ENCODE data around the gene TUBB2A.
"Not testable (repeated sequence)": the region's sequence is repeated elsewhere in the genome, so short reads cannot be mapped to it uniquely, and the experiment has no call there.

The TUBB2A gene

GRCh38 chr6:3181105-3181504, 23.8 kb upstream of the TUBB2A start:
- Histone ChIP-seq H3K9me3 (ENCODE audit: insufficient read depth, low read length) (no peaks in the 10 kb centered on the region; the same call in 1 of the 2 replicates), H3K27me3 (ENCODE audit: insufficient read depth, insufficient read length) (no peaks in the 10 kb centered on the region), H3K4me1 (ENCODE audit: insufficient read depth, insufficient read length) (peaks cover 4% of the 10 kb centered on the region), H3K4me3 (ENCODE audit: insufficient read length, low read depth) (no peak overlapping the region), H3K36me3 (ENCODE audit: insufficient read depth, insufficient read length, low read length) (no peaks in the 10 kb centered on the region), H3K9ac (ENCODE audit: insufficient read length, low read depth) (no peak overlapping the region)
- DNase-seq (ENCODE audit: low read depth, low spot score) = no peak
- no peak for TF ChIP-seq ZNF274 (IDR thresholded peaks at IDR 0.05; ENCODE audit: low read depth, low read length)
- TF ChIP-seq SUZ12 (IDR thresholded peaks at IDR 0.05; ENCODE audit: extremely low read depth, insufficient read depth, insufficient read length) = no peak
- TF ChIP-seq YY1 (IDR thresholded peaks at IDR 0.05; ENCODE audit: insufficient read depth, insufficient read length) = no peak

GRCh38 chr6:3179945-3180344, 22.6 kb upstream of the TUBB2A start:
- H3K4me3 ChIP-seq (ENCODE audit: insufficient read length, low read depth) = peak overlapping the region; percentile 28
- not testable (repeated sequence) for H3K4me1 ChIP-seq (ENCODE audit: insufficient read depth, insufficient read length)

DNA sequence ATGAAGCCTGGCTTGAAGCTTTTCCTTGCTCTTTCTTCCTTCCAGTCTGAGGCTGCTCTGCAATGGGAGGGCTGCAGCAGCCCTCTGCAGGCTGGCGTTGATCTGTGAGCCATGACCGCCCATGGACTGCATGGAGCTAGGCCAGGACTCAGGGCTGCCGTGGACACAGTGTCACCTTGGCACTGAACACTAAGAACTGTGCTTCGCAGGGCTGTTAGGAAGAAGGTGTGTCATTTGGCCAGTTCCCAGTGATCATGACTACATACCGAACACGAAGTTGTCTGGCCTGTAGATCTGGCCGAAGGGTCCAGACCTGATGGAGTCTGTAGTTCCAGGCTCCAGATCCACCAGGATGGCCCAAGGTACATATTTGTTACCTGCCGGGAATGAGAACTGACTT, 21.3 kb upstream of the TUBB2A start:
- DNase-seq (ENCODE audit: low read depth, low spot score); H3K4me3 ChIP-seq (ENCODE audit: insufficient read length, low read depth); H3K4me1 ChIP-seq (ENCODE audit: insufficient read depth, insufficient read length); H3K27me3 ChIP-seq (ENCODE audit: insufficient read depth, insufficient read length); H3K36me3 ChIP-seq (ENCODE audit: insufficient read depth, insufficient read length, low read length); H3K9ac ChIP-seq (ENCODE audit: insufficient read length, low read depth): not testable (repeated sequence)
- peaks cover 14% of the 10 kb centered on the region for H3K9me3 ChIP-seq (ENCODE audit: insufficient read depth, low read length)

More at GRCh38 chr6:3179945-3180344, 22.6 kb upstream of the TUBB2A start:
- not testable (repeated sequence) for DNase-seq (ENCODE audit: low read depth, low spot score); H3K36me3 ChIP-seq (ENCODE audit: insufficient read depth, insufficient read length, low read length); H3K27me3 ChIP-seq (ENCODE audit: insufficient read depth, insufficient read length); H3K9me3 ChIP-seq (ENCODE audit: insufficient read depth, low read length)
- H3K9ac ChIP-seq (ENCODE audit: insufficient read length, low read depth) = peak overlapping the region; percentile 50

GRCh38 chr6:3176562-3177355, 19.4 kb upstream of the TUBB2A start:
- Histone ChIP-seq H3K27me3 (ENCODE audit: insufficient read depth, insufficient read length) (no peaks in the 10 kb centered on the region), H3K4me1 (ENCODE audit: insufficient read depth, insufficient read length) (peaks cover 8% of the 10 kb centered on the region), H3K36me3 (ENCODE audit: insufficient read depth, insufficient read length, low read length) (no peaks in the 10 kb centered on the region), H3K9me3 (ENCODE audit: insufficient read depth, low read length) (peaks cover 17% of the 10 kb centered on the region), H3K9ac (ENCODE audit: insufficient read length, low read depth) (no peak overlapping the region), H3K4me3 (ENCODE audit: insufficient read length, low read depth) (no peak overlapping the region)
- no peak for DNase-seq (ENCODE audit: low read depth, low spot score)
- TF ChIP-seq ZNF274 (IDR thresholded peaks at IDR 0.05; ENCODE audit: low read depth, low read length) = no peak

- Histone ChIP-seq H3K4me1 (ENCODE audit: insufficient read depth, insufficient read length) (peaks cover 8% of the 10 kb centered on the region), H3K9ac (ENCODE audit: insufficient read length, low read depth) (peak overlapping the region; percentile 32), H3K9me3 (ENCODE audit: insufficient read depth, low read length) (peaks cover 26% of the 10 kb centered on the region), H3K27me3 (ENCODE audit: insufficient read depth, insufficient read length) (no peaks in the 10 kb centered on the region), H3K36me3 (ENCODE audit: insufficient read depth, insufficient read length, low read length) (no peaks in the 10 kb centered on the region), H3K4me3 (ENCODE audit: insufficient read length, low read depth) (no peak overlapping the region)
- no peak for DNase-seq (ENCODE audit: low read depth, low spot score)
- TF ChIP-seq SUZ12 (IDR thresholded peaks at IDR 0.05; ENCODE audit: extremely low read depth, insufficient read depth, insufficient read length) (no peak), YY1 (IDR thresholded peaks at IDR 0.05; ENCODE audit: insufficient read depth, insufficient read length) (no peak), ZNF274 (IDR thresholded peaks at IDR 0.05; ENCODE audit: low read depth, low read length) (no peak)
These were observed 18.5 kb upstream of the TUBB2A start for GRCh38 chr6:3175715-3176402.

DNA sequence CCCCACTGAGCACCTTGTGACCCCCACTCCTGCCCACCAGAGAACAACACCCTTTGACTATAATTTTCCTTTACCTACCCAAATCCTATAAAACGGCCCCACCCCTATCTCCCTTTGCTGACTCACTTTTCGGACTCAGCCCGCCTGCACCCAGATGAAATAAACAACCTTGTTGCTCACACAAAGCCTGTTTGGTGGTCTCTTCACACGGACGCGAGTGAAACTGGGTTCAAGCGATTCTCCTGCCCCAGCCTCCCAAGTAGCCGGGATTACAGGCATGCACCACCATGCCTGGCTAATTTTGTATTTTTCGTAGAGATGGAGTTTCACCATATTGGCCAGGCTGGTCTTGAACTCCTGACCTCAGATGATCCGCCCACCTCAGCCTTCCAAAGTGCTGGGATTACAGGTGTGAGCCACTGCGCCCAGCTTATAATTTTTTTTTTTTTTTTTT, 16.3 kb upstream of the TUBB2A start:
- not testable (repeated sequence) for H3K36me3 ChIP-seq (ENCODE audit: insufficient read depth, insufficient read length, low read length); H3K27me3 ChIP-seq (ENCODE audit: insufficient read depth, insufficient read length); DNase-seq (ENCODE audit: low read depth, low spot score); H3K4me3 ChIP-seq (ENCODE audit: insufficient read length, low read depth); H3K4me1 ChIP-seq (ENCODE audit: insufficient read depth, insufficient read length); H3K9ac ChIP-seq (ENCODE audit: insufficient read length, low read depth)
- H3K9me3 ChIP-seq (ENCODE audit: insufficient read depth, low read length) = peaks cover 36% of the 10 kb centered on the region

DNA sequence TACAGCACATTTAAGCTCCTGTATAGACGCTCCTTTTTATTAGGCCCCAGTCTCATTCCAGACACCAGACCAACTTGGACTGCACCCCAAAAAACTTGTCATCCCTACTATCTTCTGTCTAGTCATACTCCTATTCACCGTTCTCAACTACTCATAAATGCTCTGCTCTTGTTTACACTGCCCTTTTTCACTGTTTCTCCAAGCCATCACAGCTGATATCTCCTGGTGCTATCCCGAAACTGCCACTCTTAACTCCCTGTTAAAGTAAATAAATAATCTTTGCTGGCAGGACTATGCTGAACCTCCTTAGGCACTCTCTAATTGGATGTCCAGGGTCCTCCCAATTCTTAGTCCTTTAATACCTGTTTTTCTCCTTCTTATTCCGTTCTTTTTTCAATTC, 15.4 kb upstream of the TUBB2A start:
- H3K4me1 ChIP-seq (ENCODE audit: insufficient read depth, insufficient read length); H3K9ac ChIP-seq (ENCODE audit: insufficient read length, low read depth); DNase-seq (ENCODE audit: low read depth, low spot score); H3K27me3 ChIP-seq (ENCODE audit: insufficient read depth, insufficient read length); H3K36me3 ChIP-seq (ENCODE audit: insufficient read depth, insufficient read length, low read length); H3K4me3 ChIP-seq (ENCODE audit: insufficient read length, low read depth): not testable (repeated sequence)
- H3K9me3 ChIP-seq (ENCODE audit: insufficient read depth, low read length) = peaks cover 41% of the 10 kb centered on the region

GRCh38 chr6:3171313-3172175, 14.2 kb upstream of the TUBB2A start:
- not testable (repeated sequence) for H3K27me3 ChIP-seq (ENCODE audit: insufficient read depth, insufficient read length); H3K36me3 ChIP-seq (ENCODE audit: insufficient read depth, insufficient read length, low read length); H3K9ac ChIP-seq (ENCODE audit: insufficient read length, low read depth); H3K4me3 ChIP-seq (ENCODE audit: insufficient read length, low read depth); DNase-seq (ENCODE audit: low read depth, low spot score); H3K4me1 ChIP-seq (ENCODE audit: insufficient read depth, insufficient read length)
- peaks cover 41% of the 10 kb centered on the region for H3K9me3 ChIP-seq (ENCODE audit: insufficient read depth, low read length)

- not testable (repeated sequence) for H3K27me3 ChIP-seq (ENCODE audit: insufficient read depth, insufficient read length); H3K4me3 ChIP-seq (ENCODE audit: insufficient read length, low read depth); H3K4me1 ChIP-seq (ENCODE audit: insufficient read depth, insufficient read length); DNase-seq (ENCODE audit: low read depth, low spot score); H3K9ac ChIP-seq (ENCODE audit: insufficient read length, low read depth); H3K36me3 ChIP-seq (ENCODE audit: insufficient read depth, insufficient read length, low read length)
- peaks cover 39% of the 10 kb centered on the region for H3K9me3 ChIP-seq (ENCODE audit: insufficient read depth, low read length)
These were observed 13.3 kb upstream of the TUBB2A start for GRCh38 chr6:3170676-3171075.

DNA sequence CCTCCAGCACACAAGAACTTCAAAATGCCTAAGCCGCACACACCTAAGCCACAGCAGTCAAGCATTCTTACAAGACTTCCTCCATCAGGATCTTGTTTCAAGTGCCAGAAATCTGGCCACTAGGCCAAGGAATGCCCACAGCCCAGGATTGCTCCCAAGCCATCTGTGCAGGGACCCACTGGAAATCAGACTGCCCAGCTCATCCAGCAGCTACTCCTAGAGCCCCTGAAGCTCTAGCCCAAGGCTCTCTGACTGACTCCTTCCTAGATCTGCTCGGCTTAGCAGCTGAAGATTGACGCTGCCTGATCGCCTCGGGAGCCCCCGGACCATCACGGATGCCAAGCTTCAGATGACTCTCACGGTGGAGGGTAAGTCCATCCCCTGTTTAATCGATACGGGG, 10.7 kb upstream of the TUBB2A start:
- peaks cover 37% of the 10 kb centered on the region; the same call in 1 of the 2 replicates for H3K9me3 ChIP-seq (ENCODE audit: insufficient read depth, low read length)
- H3K4me1 ChIP-seq (ENCODE audit: insufficient read depth, insufficient read length); H3K36me3 ChIP-seq (ENCODE audit: insufficient read depth, insufficient read length, low read length); H3K4me3 ChIP-seq (ENCODE audit: insufficient read length, low read depth); H3K9ac ChIP-seq (ENCODE audit: insufficient read length, low read depth); H3K27me3 ChIP-seq (ENCODE audit: insufficient read depth, insufficient read length); DNase-seq (ENCODE audit: low read depth, low spot score): not testable (repeated sequence)

Measured in NT2/D1 (cell line).